HepG2 (cell line): ENCODE measurements around the gene PSMD4. TPM values are rescaled to one million over a fixed set of nuclear protein-coding genes. Genes with fewer than 3 reads are reported as not detected.

Experiments used
- ATAC-seq: fragments of 200-7000 bp; cut with Tn5 transposase; 3 replicates; pipeline ENCODE4 v1.9.1; 2020; ENCODE audit warnings: mild to moderate bottlenecking, moderate library complexity
- BruUV-seq: library from RNA; stranded (reverse); fragments of 400-500 nt; replicated peaks from 2 replicates; lab custom pipeline; 2021; lab: Mats Ljungman, UMichigan
- CTCF ChIA-PET: fragments of 300-600 bp; formaldehyde crosslinking; extraction: SDS; loops from one replicate; lab custom pipeline; 2021; ENCODE audit warnings: low total read pairs, inconsistent platforms, low intra/inter-chr PET ratio; lab: Yijun Ruan, JAX
- POLR2A ChIA-PET: fragments of 350-600 bp; sonication (Branson Sonifier 250); formaldehyde crosslinking; loops from one replicate; lab custom pipeline; 2020; ENCODE audit warnings: antibody characterized with exemption, inconsistent platforms; lab: Yijun Ruan, JAX
- DNase-seq: peaks from one replicate; pipeline ENCODE4 v3.0.0-alpha.2; 2015; ENCODE audit warnings: low spot score
- FAIRE-seq: peaks from 3 replicates; lab custom pipeline; 2011; peaks lifted over from hg19 to GRCh38; lab: Jason Lieb, UNC
- H2AFZ ChIP-seq: one replicate; pipeline ENCODE4 v1.6.1; 2011; ENCODE audit warnings: low read length, inconsistent platforms
- H3K27ac ChIP-seq: fragments of 300-600 bp; 3 replicates; pipeline ENCODE4 v1.8.0; 2011; ENCODE audit warnings: mixed run types, mild to moderate bottlenecking, mixed read lengths, low read length, inconsistent platforms; ENCODE audit not compliant: insufficient read depth; ENCODE audit errors: extremely low read length
- H3K27me3 ChIP-seq, 2 experiments: fragments of 200-600 bp in 1 of 2; 2 replicates in 1 of 2; 3 replicates in 1 of 2; pipeline versions ENCODE4 v1.6.0 to v1.8.0; 2011; ENCODE audit warnings: low read length in 2 of 2, mild to moderate bottlenecking in 2 of 2, moderate library complexity in 2 of 2, inconsistent platforms in 1 of 2; ENCODE audit not compliant: insufficient read depth in 2 of 2, control insufficient read depth in 1 of 2
- H3K36me3 ChIP-seq, 2 experiments: fragments of 200-600 bp in 1 of 2; replicated peaks in 1 of 2; 2 replicates in 1 of 2; 3 replicates in 1 of 2; pipeline versions ENCODE4 v1.5.1 to v1.8.0; 2011; ENCODE audit warnings: low read length in 2 of 2, inconsistent platforms in 1 of 2; ENCODE audit not compliant: insufficient read depth in 2 of 2, control insufficient read depth in 1 of 2
- H3K4me1 ChIP-seq: 2 replicates; pipeline ENCODE4 v1.5.1; 2012; ENCODE audit warnings: low read length, inconsistent platforms; ENCODE audit not compliant: insufficient read depth
- H3K4me2 ChIP-seq: 2 replicates; pipeline ENCODE4 v1.6.0; 2011; ENCODE audit warnings: low read depth, low read length, inconsistent platforms
- H3K4me3 ChIP-seq, 3 experiments: fragments of 200-600 bp in 1 of 3; sonication (generic), shearing (Covaris generic) in 1 of 3; replicated peaks in 1 of 3; 2 replicates each; pipeline ENCODE4 v1.5.1; 2011 to 2016; ENCODE audit warnings: low read length in 3 of 3, inconsistent platforms in 2 of 3, low read depth in 2 of 3, mild to moderate bottlenecking in 2 of 3, control low read depth in 1 of 3, mixed read lengths in 1 of 3; ENCODE audit not compliant: insufficient read depth in 1 of 3
- H3K79me2 ChIP-seq: one replicate; pipeline ENCODE4 v1.6.1; 2011; ENCODE audit warnings: low read length, inconsistent platforms; ENCODE audit not compliant: insufficient read depth
- H3K9ac ChIP-seq: 2 replicates; pipeline ENCODE4 v1.6.0; 2011; ENCODE audit warnings: mild to moderate bottlenecking, low read depth, low read length, inconsistent platforms; ENCODE audit not compliant: insufficient read depth
- H3K9me3 ChIP-seq: 2 replicates; pipeline ENCODE4 v1.5.1; 2012; ENCODE audit warnings: mild to moderate bottlenecking, low read length
- H4K20me1 ChIP-seq: 2 replicates; pipeline ENCODE4 v1.6.0; 2011; ENCODE audit warnings: inconsistent platforms, mild to moderate bottlenecking, low read length, moderate library complexity; ENCODE audit not compliant: insufficient read depth
- AGO2 ChIP-seq: fragments of 200-400 bp; formaldehyde crosslinking; optimal IDR thresholded peaks from 2 replicates; pipeline ENCODE3; 2017; ENCODE audit warnings: mild to moderate bottlenecking, low read depth, low read length, moderate library complexity
- POGK ChIP-seq: sonication (generic); formaldehyde crosslinking; conservative IDR thresholded peaks from 2 replicates; pipeline ENCODE4 v1.8.0; 2022; ENCODE audit warnings: mild to moderate bottlenecking, moderate library complexity, missing genetic modification reagents
- POLR2G ChIP-seq: fragments of 200-400 bp; formaldehyde crosslinking; IDR thresholded peaks from 2 replicates; pipeline ENCODE4 v1.6.1; 2018; ENCODE audit warnings: mild to moderate bottlenecking, low read depth, low read length, moderate library complexity
- ZNF800 ChIP-seq: sonication (generic); formaldehyde crosslinking; IDR thresholded peaks from 2 replicates; pipeline ENCODE4 v1.4.0; 2020; ENCODE audit warnings: missing genetic modification reagents
- ZSCAN5A ChIP-seq: sonication (generic); formaldehyde crosslinking; IDR thresholded peaks from 2 replicates; pipeline ENCODE4 v1.8.0; 2022; ENCODE audit warnings: mild to moderate bottlenecking, missing genetic modification reagents, borderline replicate concordance
- WGBS: methylation state at CpG from one replicate; pipeline ENCODE4 v1.1.6; 2017; ENCODE audit warnings: low lambda C conversion rate; 5-methylcytosine and 5-hydroxymethylcytosine counted together
- in situ Hi-C: cut with HindIII; loops from 2 replicates; pipeline ENCODE4 v1.10.0; 2017; ENCODE audit warnings: low pct_unique_long_range_greater_than_20kb; ENCODE audit not compliant: extremely low pct_ligation_motif_present
- intact Hi-C: fragments of 100-400 bp; cut with micrococcal nuclease; formaldehyde crosslinking; loops from one replicate; pipeline ENCODE4 v1.10.0; 2022; ENCODE audit not compliant: unreplicated experiment
- polyA plus RNA-seq, 8 experiments: library from polyadenylated mRNA; depleted of rRNA in 3 of 8; stranded (reverse) in 7 of 8; unstranded in 1 of 8; fragments of >200 nt; fragmentation: Illumina TruSeq in 4 of 8; extraction: Trizol in 4 of 8; gene quantifications; 2 replicates each; pipeline versions ENCODE4 v1.2.1 to v1.2.3, GENCODE V29; 2011 to 2016; ENCODE audit warnings: low read depth in 4 of 8, missing spikeins in 1 of 8, mixed read lengths in 1 of 8; ENCODE audit not compliant: insufficient read depth in 1 of 8
- total RNA-seq, 5 experiments: library from RNA; depleted of rRNA; stranded (reverse); fragments of >200 nt; fragmentation: Illumina TruSeq; extraction: Trizol; gene quantifications; 2 replicates each; pipeline ENCODE4 v1.2.3, GENCODE V29; 2016; ENCODE audit warnings: low read depth in 1 of 5

Gene PSMD4
- total and polyA plus RNA-seq, 2 of the 13 experiments (the other 11 are each of a cell fraction or from before 2014, with no cell fraction given): 194 to 243 TPM

- TF ChIP-seq ZNF800 (CRISPR knock-in tag): no peak
Observed at GRCh38 chr1:151292207-151293030, 37.9 kb downstream of the PSMD4 start (continued).

GRCh38 chr1:151293093-151293492 is 38.6 kb downstream of the PSMD4 start:
- POLR2A ChIA-PET: interaction anchor here (1.5 kb wide), 2 partner anchors 10 to 11 kb away, joined by 4 to 6 read pairs; partner anchors contain the start of gene ZNF687
- intact Hi-C loops: no loop called here
- peaks cover 39 to 74% of the 10 kb centered on the region in 2 experiments for H3K36me3 ChIP-seq

More at GRCh38 chr1:151293093-151293492, 38.6 kb downstream of the PSMD4 start:
- TF ChIP-seq POGK (CRISPR knock-in tag) (no peak), ZSCAN5A (CRISPR knock-in tag) (0 out of 2 replicates have a peak, but pooled peaks have one; percentile 11), POLR2G (peak; percentile 8; the same call in 1 of the 2 replicates), AGO2 (peak; percentile 26)
- 96% methylated on average over 4 of the region's 6 CpGs for WGBS
- Histone ChIP-seq H3K27ac (no peak overlapping the region), H3K79me2 (no peaks in the 10 kb centered on the region), H3K9me3 (no peaks in the 10 kb centered on the region), H3K4me1 (no peaks in the 10 kb centered on the region), H3K9ac (no peak overlapping the region), H3K4me2 (no peak overlapping the region), H4K20me1 (0 out of 2 replicates have a peak, but pooled peaks cover 4% of the 10 kb centered on the region), H2AFZ (no peak overlapping the region), H3K4me3 (no peak overlapping the region), H3K27me3 (no peaks in the 10 kb centered on the region)
- no peak for DNase-seq
- CTCF ChIA-PET: no interaction called here
- in situ Hi-C loops: no loop called here
- ATAC-seq: peak; percentile 20
- no peak for FAIRE-seq
- no TSS peak for BruUV-seq
